Measurements from ENCODE around the gene SHROOM4. TPM values are rescaled to one million over a fixed set of nuclear protein-coding genes. Genes with fewer than 3 reads are reported as not detected.

SHROOM4 gene
- total RNA-seq, 1 donor from 2014 or later, result 25.3 TPM

- Histone ChIP-seq H3K27ac (no peak overlapping the region), H3K9me3 (peaks cover 0 to 12% of the 10 kb centered on the region in 2 donors), H3K27me3 (no peaks in the 10 kb centered on the region), H3K4me3 (no peak overlapping the region), H3K36me3 (no peaks in the 10 kb centered on the region), H3K4me1 (no peaks in the 10 kb centered on the region)
- TF ChIP-seq CTCF (IDR thresholded peaks at IDR 0.05), result no peak
- intact Hi-C loops (cut with DNase I), result no loop called here
- no peak for DNase-seq (ENCODE audit: low spot score in 2 of 2)
Observed at GRCh38 chrX:50787099-50787498, 26.9 kb downstream of the SHROOM4 start.

- intact Hi-C loops (cut with DNase I), result no loop called here
- Histone ChIP-seq H3K27ac (no peak overlapping the region), H3K36me3 (no peaks in the 10 kb centered on the region), H3K9me3 (no peaks in the 10 kb centered on the region), H3K27me3 (no peaks in the 10 kb centered on the region), H3K4me1 (no peaks in the 10 kb centered on the region), H3K4me3 (no peak overlapping the region)
- no peak for TF ChIP-seq CTCF (IDR thresholded peaks at IDR 0.05)
- no peak for DNase-seq (ENCODE audit: low spot score in 2 of 2)
Observed at GRCh38 chrX:50780144-50780543, 33.9 kb downstream of the SHROOM4 start.

GRCh38 chrX:50779694-50780093, 34.3 kb downstream of the SHROOM4 start:
- Histone ChIP-seq H3K36me3 (no peaks in the 10 kb centered on the region), H3K4me3 (no peak overlapping the region), H3K9me3 (no peaks in the 10 kb centered on the region), H3K4me1 (no peaks in the 10 kb centered on the region), H3K27me3 (no peaks in the 10 kb centered on the region), H3K27ac (no peak overlapping the region)
- no peak for DNase-seq (ENCODE audit: low spot score in 2 of 2)
- no peak for TF ChIP-seq CTCF (IDR thresholded peaks at IDR 0.05)
- intact Hi-C loops (cut with DNase I), result no loop called here

- TF ChIP-seq CTCF (IDR thresholded peaks at IDR 0.05), result no peak
Observed at GRCh38 chrX:50778272-50778671, 35.7 kb downstream of the SHROOM4 start.

GRCh38 chrX:50776248-50776647, 37.7 kb downstream of the SHROOM4 start:
- no peak overlapping the region for H3K4me3 ChIP-seq
- H3K27ac ChIP-seq, result no peak overlapping the region
- intact Hi-C loops (cut with DNase I), result no loop called here
- H3K4me1 ChIP-seq, result no peaks in the 10 kb centered on the region
- DNase-seq (ENCODE audit: low spot score in 2 of 2), result no peak
- H3K27me3 ChIP-seq, result no peaks in the 10 kb centered on the region
- no peaks in the 10 kb centered on the region for H3K9me3 ChIP-seq
- H3K36me3 ChIP-seq, result no peaks in the 10 kb centered on the region
- no peak for TF ChIP-seq CTCF (IDR thresholded peaks at IDR 0.05)

More at GRCh38 chrX:50778272-50778671, 35.7 kb downstream of the SHROOM4 start:
- Histone ChIP-seq H3K4me1 (no peaks in the 10 kb centered on the region), H3K9me3 (no peaks in the 10 kb centered on the region), H3K36me3 (no peaks in the 10 kb centered on the region), H3K4me3 (no peak overlapping the region), H3K27me3 (no peaks in the 10 kb centered on the region), H3K27ac (no peak overlapping the region)
- intact Hi-C loops (cut with DNase I), result no loop called here
- no peak for DNase-seq (ENCODE audit: low spot score in 2 of 2)

- no peaks in the 10 kb centered on the region for H3K36me3 ChIP-seq
- intact Hi-C loops (cut with DNase I), result no loop called here
Observed at GRCh38 chrX:50771382-50771781, 42.6 kb downstream of the SHROOM4 start.

More at GRCh38 chrX:50771382-50771781, 42.6 kb downstream of the SHROOM4 start:
- DNase-seq (ENCODE audit: low spot score in 2 of 2), result no peak
- Histone ChIP-seq H3K4me3 (no peak overlapping the region), H3K27ac (no peak overlapping the region), H3K4me1 (no peaks in the 10 kb centered on the region), H3K9me3 (no peaks in the 10 kb centered on the region), H3K27me3 (no peaks in the 10 kb centered on the region)
- no peak for TF ChIP-seq CTCF (IDR thresholded peaks at IDR 0.05)
